ENCODE data around the gene EFHC1.

Gene EFHC1

GRCh38 chr6:52543729-52544601, 123.8 kb downstream of the EFHC1 start:
- no peaks in the 10 kb centered on the region for H3K36me3 ChIP-seq (ENCODE audit: control insufficient read depth, insufficient read depth, low read length)
- no peak overlapping the region for H3K4me3 ChIP-seq (ENCODE audit: low read length)
- H3K27ac ChIP-seq (ENCODE audit: low read depth, low read length): no peak overlapping the region
- H3K9ac ChIP-seq (ENCODE audit: low read length): no peak overlapping the region
- no peaks in the 10 kb centered on the region for H3K27me3 ChIP-seq (ENCODE audit: control insufficient read depth, insufficient read depth, low read length)
- H3K4me1 ChIP-seq (ENCODE audit: control insufficient read depth, insufficient read depth, low read length): peaks cover 22% of the 10 kb centered on the region

GRCh38 chr6:52544602-52545405, 124.7 kb downstream of the EFHC1 start:
- peaks cover 22% of the 10 kb centered on the region for H3K4me1 ChIP-seq (ENCODE audit: control insufficient read depth, insufficient read depth, low read length)
- no peaks in the 10 kb centered on the region for H3K36me3 ChIP-seq (ENCODE audit: control insufficient read depth, insufficient read depth, low read length)
- H3K27ac ChIP-seq (ENCODE audit: low read depth, low read length): no peak overlapping the region
- H3K4me3 ChIP-seq (ENCODE audit: low read length): no peak overlapping the region
- no peak overlapping the region for H3K9ac ChIP-seq (ENCODE audit: low read length)
- H3K27me3 ChIP-seq (ENCODE audit: control insufficient read depth, insufficient read depth, low read length): no peaks in the 10 kb centered on the region

GRCh38 chr6:52545406-52546119, 125.4 kb downstream of the EFHC1 start:
- H3K9ac ChIP-seq (ENCODE audit: low read length): no peak overlapping the region
- H3K27me3 ChIP-seq (ENCODE audit: control insufficient read depth, insufficient read depth, low read length): no peaks in the 10 kb centered on the region
- no peaks in the 10 kb centered on the region for H3K36me3 ChIP-seq (ENCODE audit: control insufficient read depth, insufficient read depth, low read length)
- peaks cover 22% of the 10 kb centered on the region for H3K4me1 ChIP-seq (ENCODE audit: control insufficient read depth, insufficient read depth, low read length)
- no peak overlapping the region for H3K4me3 ChIP-seq (ENCODE audit: low read length)
- H3K27ac ChIP-seq (ENCODE audit: low read depth, low read length): no peak overlapping the region

GRCh38 chr6:52546192-52546591, 126.0 kb downstream of the EFHC1 start:
- Histone ChIP-seq H3K27ac (ENCODE audit: low read depth, low read length) (no peak overlapping the region), H3K4me3 (ENCODE audit: low read length) (no peak overlapping the region), H3K27me3 (ENCODE audit: control insufficient read depth, insufficient read depth, low read length) (no peaks in the 10 kb centered on the region), H3K9ac (ENCODE audit: low read length) (no peak overlapping the region), H3K4me1 (ENCODE audit: control insufficient read depth, insufficient read depth, low read length) (peaks cover 22% of the 10 kb centered on the region), H3K36me3 (ENCODE audit: control insufficient read depth, insufficient read depth, low read length) (no peaks in the 10 kb centered on the region)

- H3K9ac ChIP-seq (ENCODE audit: low read length): no peak overlapping the region
- H3K27ac ChIP-seq (ENCODE audit: low read depth, low read length): no peak overlapping the region
- no peaks in the 10 kb centered on the region for H3K36me3 ChIP-seq (ENCODE audit: control insufficient read depth, insufficient read depth, low read length)
- H3K27me3 ChIP-seq (ENCODE audit: control insufficient read depth, insufficient read depth, low read length): no peaks in the 10 kb centered on the region
- peaks cover 26% of the 10 kb centered on the region for H3K4me1 ChIP-seq (ENCODE audit: control insufficient read depth, insufficient read depth, low read length)
- H3K4me3 ChIP-seq (ENCODE audit: low read length): no peak overlapping the region
These were observed 126.5 kb downstream of the EFHC1 start for GRCh38 chr6:52546678-52547077.

GRCh38 chr6:52547647-52548352, 127.7 kb downstream of the EFHC1 start:
- Histone ChIP-seq H3K27ac (ENCODE audit: low read depth, low read length) (no peak overlapping the region), H3K4me1 (ENCODE audit: control insufficient read depth, insufficient read depth, low read length) (peaks cover 34% of the 10 kb centered on the region), H3K36me3 (ENCODE audit: control insufficient read depth, insufficient read depth, low read length) (no peaks in the 10 kb centered on the region), H3K9ac (ENCODE audit: low read length) (no peak overlapping the region), H3K4me3 (ENCODE audit: low read length) (no peak overlapping the region), H3K27me3 (ENCODE audit: control insufficient read depth, insufficient read depth, low read length) (no peaks in the 10 kb centered on the region)

- H3K4me3 ChIP-seq (ENCODE audit: low read length): no peak overlapping the region
- H3K27me3 ChIP-seq (ENCODE audit: control insufficient read depth, insufficient read depth, low read length): no peaks in the 10 kb centered on the region
- H3K9ac ChIP-seq (ENCODE audit: low read length): no peak overlapping the region
- no peaks in the 10 kb centered on the region for H3K36me3 ChIP-seq (ENCODE audit: control insufficient read depth, insufficient read depth, low read length)
- peaks cover 34% of the 10 kb centered on the region for H3K4me1 ChIP-seq (ENCODE audit: control insufficient read depth, insufficient read depth, low read length)
- H3K27ac ChIP-seq (ENCODE audit: low read depth, low read length): no peak overlapping the region
These were observed 128.2 kb downstream of the EFHC1 start for GRCh38 chr6:52548353-52548713.

- Histone ChIP-seq H3K4me1 (ENCODE audit: control insufficient read depth, insufficient read depth, low read length) (peaks cover 28% of the 10 kb centered on the region), H3K9ac (ENCODE audit: low read length) (no peak overlapping the region), H3K27me3 (ENCODE audit: control insufficient read depth, insufficient read depth, low read length) (no peaks in the 10 kb centered on the region), H3K36me3 (ENCODE audit: control insufficient read depth, insufficient read depth, low read length) (no peaks in the 10 kb centered on the region), H3K27ac (ENCODE audit: low read depth, low read length) (no peak overlapping the region), H3K4me3 (ENCODE audit: low read length) (no peak overlapping the region)
These were observed 128.9 kb downstream of the EFHC1 start for GRCh38 chr6:52548999-52549398.

- Histone ChIP-seq H3K27ac (ENCODE audit: low read depth, low read length) (no peak overlapping the region), H3K4me3 (ENCODE audit: low read length) (no peak overlapping the region), H3K27me3 (ENCODE audit: control insufficient read depth, insufficient read depth, low read length) (no peaks in the 10 kb centered on the region), H3K9ac (ENCODE audit: low read length) (no peak overlapping the region), H3K4me1 (ENCODE audit: control insufficient read depth, insufficient read depth, low read length) (peaks cover 24% of the 10 kb centered on the region), H3K36me3 (ENCODE audit: control insufficient read depth, insufficient read depth, low read length) (no peaks in the 10 kb centered on the region)
These were observed 129.3 kb downstream of the EFHC1 start for GRCh38 chr6:52549428-52549827.

GRCh38 chr6:52550014-52550575, 130.0 kb downstream of the EFHC1 start:
- no peak overlapping the region for H3K27ac ChIP-seq (ENCODE audit: low read depth, low read length)
- H3K4me1 ChIP-seq (ENCODE audit: control insufficient read depth, insufficient read depth, low read length): peaks cover 24% of the 10 kb centered on the region
- no peak overlapping the region for H3K9ac ChIP-seq (ENCODE audit: low read length)
- no peaks in the 10 kb centered on the region for H3K36me3 ChIP-seq (ENCODE audit: control insufficient read depth, insufficient read depth, low read length)
- no peak overlapping the region for H3K4me3 ChIP-seq (ENCODE audit: low read length)
- H3K27me3 ChIP-seq (ENCODE audit: control insufficient read depth, insufficient read depth, low read length): no peaks in the 10 kb centered on the region

- Histone ChIP-seq H3K4me1 (ENCODE audit: control insufficient read depth, insufficient read depth, low read length) (peaks cover 26% of the 10 kb centered on the region), H3K27ac (ENCODE audit: low read depth, low read length) (no peak overlapping the region), H3K4me3 (ENCODE audit: low read length) (peak overlapping the region; percentile 23)
These were observed 130.7 kb downstream of the EFHC1 start for GRCh38 chr6:52550870-52551269.

More at GRCh38 chr6:52550870-52551269, 130.7 kb downstream of the EFHC1 start:
- no peaks in the 10 kb centered on the region for H3K36me3 ChIP-seq (ENCODE audit: control insufficient read depth, insufficient read depth, low read length)
- no peak overlapping the region for H3K9ac ChIP-seq (ENCODE audit: low read length)
- H3K27me3 ChIP-seq (ENCODE audit: control insufficient read depth, insufficient read depth, low read length): no peaks in the 10 kb centered on the region
